Ishikawa (cell line): ENCODE data around the gene RNPEP.

Experiments
- CEBPB ChIP-seq: IDR thresholded peaks from 2 replicates; pipeline ENCODE4 v1.6.1; 2012
- CREB1 ChIP-seq: IDR thresholded peaks from 2 replicates; pipeline ENCODE4 v1.6.1; 2012; ENCODE audit warnings: low read depth
- EGR1 ChIP-seq: IDR thresholded peaks from 2 replicates; pipeline ENCODE4 v1.6.1; 2012
- EP300 ChIP-seq: IDR thresholded peaks from 2 replicates; pipeline ENCODE4 v1.6.1; 2012; ENCODE audit warnings: borderline replicate concordance
- FOXM1 ChIP-seq: IDR thresholded peaks from 2 replicates; pipeline ENCODE4 v1.6.1; 2012; ENCODE audit warnings: low read depth, borderline replicate concordance
- MAX ChIP-seq: IDR thresholded peaks from 2 replicates; pipeline ENCODE4 v1.6.1; 2012
- NFIC ChIP-seq: IDR thresholded peaks from 2 replicates; pipeline ENCODE4 v1.6.1; 2012
- RAD21 ChIP-seq: IDR thresholded peaks from 2 replicates; pipeline ENCODE4 v1.6.1; 2012; ENCODE audit warnings: low read depth
- REST ChIP-seq: IDR thresholded peaks from 2 replicates; pipeline ENCODE4 v1.6.1; 2012; ENCODE audit warnings: low read depth, mild to moderate bottlenecking
- TAF1 ChIP-seq: IDR thresholded peaks from 2 replicates; pipeline ENCODE4 v1.6.1; 2012; ENCODE audit warnings: low read depth, mild to moderate bottlenecking
- TCF12 ChIP-seq: IDR thresholded peaks from 2 replicates; pipeline ENCODE4 v1.6.1; 2012; ENCODE audit warnings: low read depth
- TEAD4 ChIP-seq: IDR thresholded peaks from 2 replicates; pipeline ENCODE4 v1.6.1; 2012
- USF1 ChIP-seq: IDR thresholded peaks from 2 replicates; pipeline ENCODE4 v1.6.1; 2012
- YY1 ChIP-seq: IDR thresholded peaks from 2 replicates; pipeline ENCODE4 v1.6.1; 2012; ENCODE audit warnings: low read depth
- ZBTB7A ChIP-seq: IDR thresholded peaks from 2 replicates; pipeline ENCODE4 v1.6.1; 2012; ENCODE audit warnings: low read depth

RNPEP gene

GRCh38 chr1:201955729-201956143 lies 26.7 kb upstream of the RNPEP start:
- no peak for TF ChIP-seq ZBTB7A
- TF ChIP-seq TEAD4, result no peak
- TF ChIP-seq EP300, result no peak
- no peak for TF ChIP-seq EGR1
- TF ChIP-seq FOXM1, result no peak
- TF ChIP-seq USF1, result no peak
- TF ChIP-seq MAX, result no peak; the same call in 1 of the 2 replicates
- TF ChIP-seq REST, result no peak
- TF ChIP-seq NFIC, result no peak
- no peak; the same call in 1 of the 2 replicates for TF ChIP-seq TCF12
- no peak for TF ChIP-seq TAF1
- no peak for TF ChIP-seq CREB1
- TF ChIP-seq YY1, result no peak
- TF ChIP-seq CEBPB, result no peak

- TF ChIP-seq TAF1 (no peak), EP300 (no peak), CEBPB (no peak), TCF12 (no peak), NFIC (no peak), ZBTB7A (no peak), TEAD4 (no peak), FOXM1 (no peak), YY1 (no peak)
Observed at GRCh38 chr1:201958348-201958747, 24.1 kb upstream of the RNPEP start.

- no peak for TF ChIP-seq FOXM1
- no peak for TF ChIP-seq REST
- no peak for TF ChIP-seq CREB1
- no peak for TF ChIP-seq MAX
- TF ChIP-seq CEBPB, result no peak
- no peak for TF ChIP-seq USF1
- no peak for TF ChIP-seq NFIC
- no peak for TF ChIP-seq RAD21
- TF ChIP-seq TEAD4, result no peak
- no peak for TF ChIP-seq EGR1
Observed at GRCh38 chr1:201964261-201964660, 18.2 kb upstream of the RNPEP start.

- TF ChIP-seq EGR1 (no peak), CREB1 (no peak), TCF12 (no peak), TAF1 (no peak)
Observed at GRCh38 chr1:201966171-201966570, 16.3 kb upstream of the RNPEP start.

GRCh38 chr1:201968202-201968925 lies 14.1 kb upstream of the RNPEP start:
- TF ChIP-seq USF1 (no peak), REST (no peak), CREB1 (no peak), TAF1 (no peak), EP300 (no peak), CEBPB (no peak), EGR1 (no peak), NFIC (no peak), YY1 (no peak), RAD21 (no peak), FOXM1 (no peak), TEAD4 (no peak), ZBTB7A (no peak), MAX (no peak), TCF12 (no peak)
